Endothelial cell of umbilical vein (primary cell): Measurements from ENCODE around the gene UBASH3B. TPM values are rescaled to one million over a fixed set of nuclear protein-coding genes. Genes with fewer than 3 reads are reported as not detected.

ENCODE experiments used
- BruUV-seq: library from RNA; stranded (reverse); fragments of 400-500 nt; replicated peaks from 2 replicates; lab custom pipeline; 2021; lab: Mats Ljungman, UMichigan
- CTCF ChIA-PET: fragments of 300-600, 350-600 bp; sonication (Branson Sonifier 250); formaldehyde crosslinking; loops from one replicate; lab custom pipeline; 2021; ENCODE audit warnings: antibody characterized with exemption, inconsistent platforms; lab: Charles Lee
- POLR2A ChIA-PET: fragments of 300-600, 350-600 bp; sonication (Branson Sonifier 250); formaldehyde crosslinking; loops from one replicate; lab custom pipeline; 2021; ENCODE audit warnings: antibody characterized with exemption, inconsistent platforms; lab: Charles Lee
- DNase-seq: peaks from one replicate; pipeline ENCODE4 v3.0.0-alpha.2; 2011; ENCODE audit warnings: low read depth, low spot score
- FAIRE-seq: peaks from 2 replicates; lab custom pipeline; 2011; peaks lifted over from hg19 to GRCh38; lab: Jason Lieb, UNC
- H2AFZ ChIP-seq: 2 replicates; pipeline ENCODE4 v1.6.0; 2012; ENCODE audit warnings: low read depth, low read length, control low read depth, inconsistent platforms
- H3K27ac ChIP-seq: 2 replicates; pipeline ENCODE4 v1.5.1; 2011; ENCODE audit warnings: low read depth, mild to moderate bottlenecking, control low read depth, low read length, moderate library complexity; ENCODE audit not compliant: insufficient read depth
- H3K27me3 ChIP-seq, 2 experiments: 2 replicates each; pipeline versions ENCODE4 v1.6.0 to v1.6.1; 2011; ENCODE audit warnings: low read length in 2 of 2, mixed read lengths in 1 of 2; ENCODE audit not compliant: control insufficient read depth in 2 of 2, insufficient read depth in 2 of 2
- H3K36me3 ChIP-seq, 2 experiments: 2 replicates in 1 of 2; 3 replicates in 1 of 2; pipeline ENCODE4 v1.5.1; 2011; ENCODE audit warnings: low read length in 2 of 2, mild to moderate bottlenecking in 1 of 2, moderate library complexity in 1 of 2; ENCODE audit not compliant: control insufficient read depth in 2 of 2, insufficient read depth in 2 of 2; ENCODE audit errors: extremely low read depth in 1 of 2
- H3K4me1 ChIP-seq: 3 replicates; pipeline ENCODE4 v1.5.1; 2011; ENCODE audit warnings: mild to moderate bottlenecking, low read length; ENCODE audit not compliant: control insufficient read depth, insufficient read depth; ENCODE audit errors: extremely low read depth
- H3K4me2 ChIP-seq: 2 replicates; pipeline ENCODE4 v1.6.1; 2011; ENCODE audit warnings: low read length, control low read depth, mixed read lengths; ENCODE audit not compliant: insufficient read depth
- H3K4me3 ChIP-seq, 3 experiments: fragments of 200-600 bp in 1 of 3; sonication (generic), shearing (Covaris generic) in 1 of 3; replicated peaks in 1 of 3; 2 replicates each; pipeline ENCODE4 v1.5.1; 2011 to 2016; ENCODE audit warnings: control low read depth in 3 of 3, low read length in 3 of 3, mild to moderate bottlenecking in 2 of 3, inconsistent platforms in 1 of 3, low read depth in 1 of 3, moderate library complexity in 1 of 3; ENCODE audit not compliant: insufficient read depth in 1 of 3
- H3K79me2 ChIP-seq: 2 replicates; pipeline ENCODE4 v1.6.0; 2012; ENCODE audit warnings: low read length, inconsistent platforms; ENCODE audit not compliant: control insufficient read depth, insufficient read depth
- H3K9ac ChIP-seq: replicated peaks from 2 replicates; pipeline ENCODE3; 2011; ENCODE audit warnings: low read length, control low read depth; ENCODE audit not compliant: insufficient read depth; ENCODE audit errors: extremely low read depth
- H3K9me1 ChIP-seq: replicated peaks from 3 replicates; pipeline ENCODE4 v1.6.0; 2011; ENCODE audit warnings: mild to moderate bottlenecking, low read length; ENCODE audit not compliant: control insufficient read depth, insufficient read depth; ENCODE audit errors: extremely low read depth
- H3K9me3 ChIP-seq: replicated peaks from 2 replicates; pipeline ENCODE4 v1.5.1; 2012; ENCODE audit warnings: low read length, inconsistent platforms; ENCODE audit not compliant: control insufficient read depth, insufficient read depth
- H4K20me1 ChIP-seq: replicated peaks from 2 replicates; pipeline ENCODE3; 2011; ENCODE audit warnings: mild to moderate bottlenecking, low read length; ENCODE audit not compliant: control insufficient read depth, insufficient read depth; ENCODE audit errors: extremely low read depth
- EZH2 ChIP-seq: IDR thresholded peaks from 2 replicates; pipeline ENCODE4 v1.6.1; 2012; ENCODE audit warnings: borderline replicate concordance, low read depth, mild to moderate bottlenecking, moderate library complexity, low read length, inconsistent platforms; ENCODE audit not compliant: severe bottlenecking
- FOS ChIP-seq: IDR thresholded peaks from 2 replicates; pipeline ENCODE4 v1.6.1; 2011; ENCODE audit warnings: mild to moderate bottlenecking, low read length, moderate library complexity, borderline replicate concordance; ENCODE audit not compliant: insufficient read depth
- GATA2 ChIP-seq: IDR thresholded peaks from 2 replicates; pipeline ENCODE4 v1.7.0; 2011; ENCODE audit warnings: low read depth, mild to moderate bottlenecking, moderate library complexity, mixed read lengths, low read length; ENCODE audit not compliant: insufficient read length, insufficient read depth
- JUN ChIP-seq: IDR thresholded peaks from 2 replicates; pipeline ENCODE4 v1.6.1; 2011; ENCODE audit warnings: borderline replicate concordance, low read depth; ENCODE audit not compliant: insufficient read length, insufficient read depth
- MYC ChIP-seq: IDR thresholded peaks from one replicate; pipeline ENCODE4 v1.6.1; 2011; ENCODE audit warnings: mild to moderate bottlenecking, low read depth, low read length
- POLR2A ChIP-seq: IDR thresholded peaks from 2 replicates; pipeline ENCODE4 v1.6.1; 2012; ENCODE audit warnings: low read depth, mild to moderate bottlenecking, control low read depth, low read length
- POLR2AphosphoS5 ChIP-seq: IDR thresholded peaks from 2 replicates; pipeline ENCODE4 v1.6.1; 2012; ENCODE audit warnings: low read depth, mild to moderate bottlenecking, control low read depth, low read length, moderate library complexity; ENCODE audit not compliant: insufficient read depth
- dilution Hi-C: fragments of 300-500 bp; cut with MboI; formaldehyde crosslinking; loops from one replicate; pipeline ENCODE4 v1.15.0; 2019; ENCODE audit warnings: low sequenced_read_pairs; ENCODE audit not compliant: extremely low pct_ligation_motif_present
- intact Hi-C: fragments of 100-400 bp; cut with micrococcal nuclease; formaldehyde crosslinking; loops from one replicate; pipeline ENCODE4 v1.10.0; 2022
- polyA plus RNA-seq, 4 experiments: library from polyadenylated mRNA; depleted of rRNA in 3 of 4; stranded (reverse) in 3 of 4; unstranded in 1 of 4; fragments of >200 nt; gene quantifications; 2 replicates each; pipeline versions ENCODE4 v1.2.1 to v1.2.3, GENCODE V29; 2011 to 2012; ENCODE audit warnings: missing spikeins in 1 of 4
- total RNA-seq: library from RNA; stranded (reverse); gene quantifications from 2 replicates; pipeline ENCODE4 v1.2.3, GENCODE V29; 2021
- TF ChIP-seq, protein P1 (sequence below): IDR thresholded peaks from 2 replicates; pipeline ENCODE4 v1.6.1; 2011; ENCODE audit not compliant: insufficient read depth, insufficient read length

The UBASH3B gene
- total and polyA plus RNA-seq, 2 donors (not counting 3 experiments of a cell fraction or from before 2014, with no cell fraction given): 23.7 to 38.1 TPM

DNA sequence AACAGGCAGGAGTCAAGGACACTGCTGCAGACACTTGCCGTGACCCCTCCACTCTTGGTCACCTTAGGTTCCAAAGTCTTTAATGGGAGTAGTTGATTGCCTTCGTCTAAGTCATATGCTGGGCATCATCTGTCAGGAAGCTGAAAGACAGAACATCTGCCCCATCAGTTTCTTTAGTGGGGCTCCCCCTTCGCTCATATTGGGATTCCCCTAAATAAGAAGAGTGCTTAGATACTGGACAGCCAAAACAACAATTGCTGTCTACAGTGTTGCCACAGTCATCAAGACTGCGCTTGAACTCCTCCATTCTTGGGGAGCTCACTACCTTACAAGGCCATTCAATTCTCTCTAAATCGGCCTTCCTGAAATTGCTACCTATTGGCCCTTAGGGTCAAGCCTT is 58.5 kb downstream of the UBASH3B start:
- H3K9me3 ChIP-seq: no peaks in the 10 kb centered on the region
- H3K9ac ChIP-seq: no peak overlapping the region
- no peak overlapping the region for H3K4me2 ChIP-seq
- FAIRE-seq (no peak), DNase-seq (no peak)
- no peaks in the 10 kb centered on the region for H4K20me1 ChIP-seq
- no peaks in the 10 kb centered on the region for H3K9me1 ChIP-seq
- CTCF ChIA-PET: interaction anchor here (2.7 to 3.3 kb wide), 2 partner anchors 66 to 139 kb away, joined by 15 to 76 read pairs; no protein-coding TSS in a partner anchor
- H3K79me2 ChIP-seq: no peaks in the 10 kb centered on the region
- intact Hi-C loops (no loop called here), dilution Hi-C loops (no loop called here)
- peaks cover 32% of the 10 kb centered on the region for H3K4me1 ChIP-seq
- no peaks in the 10 kb centered on the region for H3K36me3 ChIP-seq
- H2AFZ ChIP-seq: no peak overlapping the region
- POLR2A ChIA-PET: interaction anchor here (0.7 kb wide), 1 partner anchor 58 kb away, joined by 4 read pairs; no protein-coding TSS in a partner anchor
- TF ChIP-seq, protein P1, sequence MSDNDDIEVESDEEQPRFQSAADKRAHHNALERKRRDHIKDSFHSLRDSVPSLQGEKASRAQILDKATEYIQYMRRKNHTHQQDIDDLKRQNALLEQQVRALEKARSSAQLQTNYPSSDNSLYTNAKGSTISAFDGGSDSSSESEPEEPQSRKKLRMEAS: no peak
- TF ChIP-seq FOS (no peak), EZH2 (no peak), MYC (no peak), GATA2 (no peak), JUN (no peak), POLR2AphosphoS5 (no peak), POLR2A (no peak)
- H3K4me3 ChIP-seq: no peak overlapping the region
- no TSS peak for BruUV-seq
- no peaks in the 10 kb centered on the region for H3K27me3 ChIP-seq
- H3K27ac ChIP-seq: no peak overlapping the region

DNA sequence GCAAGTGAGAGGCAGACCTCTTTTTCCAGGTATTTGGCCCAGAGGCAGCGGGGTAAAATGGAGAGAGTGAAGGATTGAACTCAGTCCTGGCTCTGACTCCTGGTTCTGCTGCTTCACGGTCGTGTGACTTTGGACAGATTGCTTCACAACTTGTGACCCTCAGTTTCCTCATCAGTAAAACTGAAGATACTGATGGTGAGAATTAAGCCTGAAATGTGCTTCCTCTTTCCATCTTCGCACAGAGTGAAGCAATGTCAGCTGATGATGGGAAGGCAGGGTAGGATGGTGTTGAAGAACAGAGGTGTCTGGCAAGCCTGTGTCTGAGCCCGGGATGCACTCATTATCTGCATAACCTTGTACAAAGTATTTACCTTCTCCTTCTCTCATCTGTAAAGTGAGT is 59.0 kb downstream of the UBASH3B start:
- intact Hi-C loops: no loop called here
- Histone ChIP-seq H3K9me3 (no peaks in the 10 kb centered on the region), H3K9me1 (no peaks in the 10 kb centered on the region), H3K9ac (no peak overlapping the region), H3K27me3 (no peaks in the 10 kb centered on the region), H3K27ac (no peak overlapping the region), H3K4me1 (peaks cover 32% of the 10 kb centered on the region), H3K4me3 (no peak overlapping the region), H3K36me3 (no peaks in the 10 kb centered on the region), H3K4me2 (no peak overlapping the region), H2AFZ (no peak overlapping the region), H3K79me2 (no peaks in the 10 kb centered on the region), H4K20me1 (no peaks in the 10 kb centered on the region)
- FAIRE-seq: no peak
- ChIA-PET CTCF (interaction anchor here (3.3 kb wide), 1 partner anchor 65 kb away, joined by 76 read pairs; no protein-coding TSS in a partner anchor), POLR2A (no interaction called here)
- no peak for DNase-seq
- dilution Hi-C loops: no loop called here
- BruUV-seq: no TSS peak
- TF ChIP-seq EZH2 (no peak), FOS (no peak)
